Measurements from ENCODE around the gene MAST2.

Gene MAST2

DNA sequence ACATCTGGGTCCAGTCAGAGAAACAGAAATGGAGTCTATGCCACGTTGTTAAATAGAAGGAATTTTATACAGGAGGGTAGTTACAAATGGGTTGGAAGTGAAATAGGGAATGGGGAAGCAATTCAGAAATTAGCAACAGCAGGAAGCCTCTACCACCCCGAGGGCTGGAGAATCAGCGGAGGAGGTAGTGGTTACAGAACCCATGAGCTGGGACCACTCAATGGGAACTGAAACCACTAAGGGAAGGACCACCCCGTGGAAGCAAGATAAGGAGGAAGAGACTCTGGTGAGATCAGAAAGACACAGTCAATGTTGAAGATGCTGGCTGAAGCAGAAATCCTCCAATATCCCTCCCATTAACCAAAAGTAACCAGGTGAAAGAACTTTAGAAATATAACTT lies 15.5 kb upstream of the MAST2 start:
- Histone ChIP-seq H3K4me3 (ENCODE audit: low read length) (no peak overlapping the region), H3K4me1 (ENCODE audit: low read length) (no peaks in the 10 kb centered on the region; the same call in 1 of the 2 replicates), H4K20me1 (ENCODE audit: insufficient read depth, low read length) (no peaks in the 10 kb centered on the region), H3K27me3 (replicated peaks; ENCODE audit: insufficient read depth, low read length) (no peaks in the 10 kb centered on the region), H3K27ac (ENCODE audit: low read length) (no peak overlapping the region), H3K9me2 (replicated peaks; ENCODE audit: insufficient read depth, low read length) (no peaks in the 10 kb centered on the region), H3K36me3 (replicated peaks; ENCODE audit: insufficient read depth, low read length) (no peaks in the 10 kb centered on the region), H3K79me2 (ENCODE audit: low read length) (no peaks in the 10 kb centered on the region), H3K9me3 (replicated peaks; ENCODE audit: insufficient read depth, low read length) (no peaks in the 10 kb centered on the region), H3K9ac (ENCODE audit: low read length) (no peak overlapping the region), H3F3A (ENCODE audit: insufficient read depth, low read length) (0 out of 2 replicates have a peak, but pooled peaks cover 6% of the 10 kb centered on the region), H3K4me2 (ENCODE audit: low read depth, low read length) (no peak overlapping the region), H2AFZ (ENCODE audit: low read length) (no peak overlapping the region)
- TF ChIP-seq EZH2phosphoT487 (IDR thresholded peaks at IDR 0.05; ENCODE audit: low read length): no peak
- TF ChIP-seq, protein P1, sequence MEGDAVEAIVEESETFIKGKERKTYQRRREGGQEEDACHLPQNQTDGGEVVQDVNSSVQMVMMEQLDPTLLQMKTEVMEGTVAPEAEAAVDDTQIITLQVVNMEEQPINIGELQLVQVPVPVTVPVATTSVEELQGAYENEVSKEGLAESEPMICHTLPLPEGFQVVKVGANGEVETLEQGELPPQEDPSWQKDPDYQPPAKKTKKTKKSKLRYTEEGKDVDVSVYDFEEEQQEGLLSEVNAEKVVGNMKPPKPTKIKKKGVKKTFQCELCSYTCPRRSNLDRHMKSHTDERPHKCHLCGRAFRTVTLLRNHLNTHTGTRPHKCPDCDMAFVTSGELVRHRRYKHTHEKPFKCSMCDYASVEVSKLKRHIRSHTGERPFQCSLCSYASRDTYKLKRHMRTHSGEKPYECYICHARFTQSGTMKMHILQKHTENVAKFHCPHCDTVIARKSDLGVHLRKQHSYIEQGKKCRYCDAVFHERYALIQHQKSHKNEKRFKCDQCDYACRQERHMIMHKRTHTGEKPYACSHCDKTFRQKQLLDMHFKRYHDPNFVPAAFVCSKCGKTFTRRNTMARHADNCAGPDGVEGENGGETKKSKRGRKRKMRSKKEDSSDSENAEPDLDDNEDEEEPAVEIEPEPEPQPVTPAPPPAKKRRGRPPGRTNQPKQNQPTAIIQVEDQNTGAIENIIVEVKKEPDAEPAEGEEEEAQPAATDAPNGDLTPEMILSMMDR (IDR thresholded peaks at IDR 0.05; ENCODE audit: low read length): no peak
- TF ChIP-seq EZH2 (optimal IDR thresholded peaks at IDR 0.05; ENCODE audit: low read depth, low read length): no peak
- DNase-seq: no peak

DNA sequence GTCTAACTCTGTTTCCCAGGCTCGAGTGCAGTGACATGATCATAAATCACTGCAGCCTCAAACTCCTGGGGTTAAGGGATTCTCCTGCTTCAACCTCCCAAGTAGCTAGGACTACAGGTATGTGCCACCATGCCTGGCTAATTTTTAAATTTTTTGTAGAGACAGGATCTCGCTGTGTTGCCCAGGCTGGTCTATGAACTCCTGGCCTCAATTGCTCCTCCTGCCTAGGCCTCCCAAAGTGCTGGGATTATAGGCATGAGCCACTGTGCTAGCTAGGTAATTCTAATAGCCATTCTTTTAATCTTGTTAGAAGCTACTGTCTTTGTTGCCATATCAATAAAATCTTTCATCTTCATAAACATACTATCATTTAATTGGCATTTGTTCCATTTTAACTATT lies 13.8 kb upstream of the MAST2 start:
- no peaks in the 10 kb centered on the region for H3K9me3 ChIP-seq (replicated peaks; ENCODE audit: insufficient read depth, low read length)
- H3K4me3 ChIP-seq (ENCODE audit: low read length): no peak overlapping the region
- H3F3A ChIP-seq (ENCODE audit: insufficient read depth, low read length): 0 out of 2 replicates have a peak, but pooled peaks cover 6% of the 10 kb centered on the region
- TF ChIP-seq EZH2phosphoT487 (IDR thresholded peaks at IDR 0.05; ENCODE audit: low read length) (no peak), EZH2 (optimal IDR thresholded peaks at IDR 0.05; ENCODE audit: low read depth, low read length) (no peak)
- TF ChIP-seq, protein P1 (IDR thresholded peaks at IDR 0.05; ENCODE audit: low read length): no peak
- DNase-seq: no peak
- H3K36me3 ChIP-seq (replicated peaks; ENCODE audit: insufficient read depth, low read length): no peaks in the 10 kb centered on the region
- no peaks in the 10 kb centered on the region for H3K4me1 ChIP-seq (ENCODE audit: low read length)
- no peak overlapping the region for H3K27ac ChIP-seq (ENCODE audit: low read length)
- H3K79me2 ChIP-seq (ENCODE audit: low read length): no peaks in the 10 kb centered on the region
- H2AFZ ChIP-seq (ENCODE audit: low read length): no peak overlapping the region
- H3K9ac ChIP-seq (ENCODE audit: low read length): no peak overlapping the region
- no peaks in the 10 kb centered on the region for H3K27me3 ChIP-seq (replicated peaks; ENCODE audit: insufficient read depth, low read length)
- H3K9me2 ChIP-seq (replicated peaks; ENCODE audit: insufficient read depth, low read length): no peaks in the 10 kb centered on the region
- no peaks in the 10 kb centered on the region for H4K20me1 ChIP-seq (ENCODE audit: insufficient read depth, low read length)
- no peak overlapping the region for H3K4me2 ChIP-seq (ENCODE audit: low read depth, low read length)

DNA sequence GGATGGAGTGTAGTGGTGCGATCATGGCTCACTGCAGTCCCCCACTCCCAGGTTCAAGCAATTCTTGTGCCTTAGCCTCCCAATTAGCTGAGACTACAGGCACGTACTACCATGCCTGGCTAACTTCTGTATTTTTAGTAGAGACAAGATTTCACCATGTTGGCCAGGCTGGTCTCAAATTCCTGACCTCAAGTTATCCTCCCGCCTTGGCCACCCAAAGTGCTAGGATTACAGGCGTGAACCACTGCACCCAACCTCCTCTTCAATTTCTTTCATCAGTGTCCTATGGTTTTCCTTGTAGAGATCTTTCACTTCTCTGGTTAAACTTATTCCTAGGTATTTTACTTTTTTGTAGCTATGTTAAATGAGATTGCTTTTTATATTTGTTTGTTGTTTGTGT lies 10.7 kb upstream of the MAST2 start:
- no peaks in the 10 kb centered on the region for H3K4me1 ChIP-seq (ENCODE audit: low read length)
- H3K27me3 ChIP-seq (replicated peaks; ENCODE audit: insufficient read depth, low read length): no peaks in the 10 kb centered on the region
- no peaks in the 10 kb centered on the region for H4K20me1 ChIP-seq (ENCODE audit: insufficient read depth, low read length)
- no peak overlapping the region for H3K4me2 ChIP-seq (ENCODE audit: low read depth, low read length)
- no peaks in the 10 kb centered on the region for H3K79me2 ChIP-seq (ENCODE audit: low read length)
- no peak for DNase-seq
- no peak overlapping the region for H3K4me3 ChIP-seq (ENCODE audit: low read length)
- H3K9me3 ChIP-seq (replicated peaks; ENCODE audit: insufficient read depth, low read length): no peaks in the 10 kb centered on the region
- no peaks in the 10 kb centered on the region for H3K9me2 ChIP-seq (replicated peaks; ENCODE audit: insufficient read depth, low read length)
- H2AFZ ChIP-seq (ENCODE audit: low read length): no peak overlapping the region
- no peak for TF ChIP-seq EZH2phosphoT487 (IDR thresholded peaks at IDR 0.05; ENCODE audit: low read length)
- no peak for TF ChIP-seq EZH2 (optimal IDR thresholded peaks at IDR 0.05; ENCODE audit: low read depth, low read length)
- TF ChIP-seq, protein P1 (IDR thresholded peaks at IDR 0.05; ENCODE audit: low read length): no peak
- H3F3A ChIP-seq (ENCODE audit: insufficient read depth, low read length): no peaks in the 10 kb centered on the region
- no peaks in the 10 kb centered on the region for H3K36me3 ChIP-seq (replicated peaks; ENCODE audit: insufficient read depth, low read length)
- no peak overlapping the region for H3K27ac ChIP-seq (ENCODE audit: low read length)
- H3K9ac ChIP-seq (ENCODE audit: low read length): no peak overlapping the region
